Stimulated activated naive CD4-positive, alpha-beta T cell treated with Interleukin-2 at 50 U/mL for 16 hours (primary cell): ENCODE measurements around the gene GSK3A.

Experiments
- DNase-seq: peaks from one replicate; lab custom pipeline; 2025; lab: John Stamatoyannopoulos, UW

GSK3A gene

DNA sequence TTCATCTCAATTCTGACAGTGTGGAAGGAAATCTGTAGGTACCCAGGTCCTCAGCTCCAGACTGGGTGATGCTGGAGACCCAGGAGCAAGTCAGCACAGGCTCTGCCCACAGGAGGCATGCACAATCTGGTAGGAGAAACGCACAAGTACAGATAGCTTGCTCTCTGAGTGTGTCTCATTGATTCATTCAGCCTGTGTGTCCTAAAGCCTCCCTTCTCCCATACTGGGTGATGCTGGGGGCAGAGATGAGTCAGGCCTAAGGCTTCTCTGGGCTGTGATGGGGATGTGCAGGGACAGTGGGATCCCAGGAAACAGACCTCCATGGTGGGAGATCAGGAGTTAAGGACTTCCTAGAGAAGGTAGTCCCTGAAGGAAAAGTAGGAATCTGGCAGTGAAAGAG is 15.5 kb downstream of the GSK3A start:
- DNase-seq, result no peak

DNA sequence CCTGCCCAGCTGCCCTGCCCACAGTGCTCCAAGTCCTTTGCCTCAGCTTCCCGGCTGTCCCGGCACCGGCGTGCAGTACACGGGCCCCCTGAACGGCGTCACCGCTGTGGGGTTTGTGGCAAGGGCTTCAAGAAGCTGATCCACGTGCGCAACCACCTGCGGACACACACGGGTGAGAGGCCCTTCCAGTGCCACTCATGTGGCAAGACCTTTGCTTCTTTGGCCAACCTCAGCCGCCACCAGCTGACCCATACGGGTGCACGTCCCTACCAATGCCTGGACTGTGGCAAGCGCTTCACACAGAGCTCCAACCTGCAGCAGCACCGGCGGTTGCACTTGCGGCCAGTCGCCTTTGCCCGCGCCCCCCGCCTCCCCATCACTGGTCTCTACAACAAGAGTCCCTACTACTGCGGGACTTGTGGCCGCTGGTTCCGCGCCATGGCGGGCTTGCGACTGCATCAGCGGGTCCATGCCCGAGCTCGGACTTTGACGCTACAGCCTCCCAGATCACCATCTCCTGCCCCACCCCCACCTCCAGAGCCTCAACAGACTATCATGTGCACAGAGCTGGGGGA is 16.6 kb downstream of the GSK3A start:
- DNase-seq, result no peak

DNA sequence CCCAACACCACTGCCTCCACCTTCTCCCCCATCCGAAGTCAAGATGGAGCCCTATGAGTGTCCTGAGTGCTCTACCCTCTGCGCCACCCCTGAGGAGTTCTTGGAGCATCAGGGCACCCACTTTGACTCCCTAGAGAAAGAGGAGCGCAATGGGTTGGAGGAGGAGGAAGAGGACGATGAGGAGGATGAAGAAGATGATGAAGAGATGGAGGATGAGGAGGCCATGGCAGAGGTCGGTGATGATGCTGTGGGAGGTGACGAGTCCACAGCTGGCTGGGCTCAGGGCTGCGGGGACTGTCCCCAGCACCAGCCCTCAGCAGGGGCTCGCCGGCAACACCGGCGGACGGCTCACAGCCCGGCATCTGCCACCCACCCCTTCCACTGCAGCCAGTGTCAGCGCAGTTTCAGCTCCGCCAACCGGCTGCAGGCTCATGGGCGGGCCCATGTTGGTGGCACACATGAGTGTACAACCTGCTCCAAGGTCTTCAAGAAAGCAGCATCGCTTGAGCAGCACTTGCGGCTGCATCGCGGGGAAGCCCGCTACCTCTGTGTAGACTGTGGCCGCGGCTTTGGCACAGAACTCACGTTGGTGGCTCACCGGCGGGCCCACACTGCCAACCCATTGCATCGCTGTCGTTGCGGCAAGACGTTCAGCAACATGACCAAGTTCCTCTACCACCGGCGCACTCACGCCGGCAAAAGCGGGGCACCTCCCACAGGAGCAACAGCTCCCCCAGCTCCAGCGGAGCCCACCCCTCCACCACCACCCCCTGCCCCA is 17.3 kb downstream of the GSK3A start:
- no peak for DNase-seq

DNA sequence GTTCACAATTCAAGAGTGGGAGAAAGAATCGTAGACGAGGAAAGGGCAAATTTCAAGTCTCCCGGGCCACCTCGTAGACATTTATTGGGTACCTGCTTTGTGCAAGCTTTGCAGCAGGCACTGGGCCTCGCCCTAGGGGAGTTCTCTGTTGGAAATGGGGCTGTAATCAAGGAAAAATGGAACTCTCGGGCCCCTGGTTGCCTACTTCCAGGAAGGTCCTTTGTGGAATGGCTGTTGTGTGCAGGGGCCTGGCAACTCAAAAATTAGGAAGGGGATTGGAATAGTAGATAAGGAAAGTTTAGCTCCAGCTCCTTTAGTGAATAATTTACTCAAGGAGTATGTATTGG is 21.7 kb downstream of the GSK3A start:
- DNase-seq, result no peak

- peak; percentile 96 for DNase-seq
Measured at GRCh38 chr19:42219812-42220750, 22.3 kb downstream of the GSK3A start, which contains the start of gene ZNF526. Gene ZNF526 (plus strand): TSS chr19:42220312. CDS start chr19:42224404, 4,092 bp downstream.

DNA sequence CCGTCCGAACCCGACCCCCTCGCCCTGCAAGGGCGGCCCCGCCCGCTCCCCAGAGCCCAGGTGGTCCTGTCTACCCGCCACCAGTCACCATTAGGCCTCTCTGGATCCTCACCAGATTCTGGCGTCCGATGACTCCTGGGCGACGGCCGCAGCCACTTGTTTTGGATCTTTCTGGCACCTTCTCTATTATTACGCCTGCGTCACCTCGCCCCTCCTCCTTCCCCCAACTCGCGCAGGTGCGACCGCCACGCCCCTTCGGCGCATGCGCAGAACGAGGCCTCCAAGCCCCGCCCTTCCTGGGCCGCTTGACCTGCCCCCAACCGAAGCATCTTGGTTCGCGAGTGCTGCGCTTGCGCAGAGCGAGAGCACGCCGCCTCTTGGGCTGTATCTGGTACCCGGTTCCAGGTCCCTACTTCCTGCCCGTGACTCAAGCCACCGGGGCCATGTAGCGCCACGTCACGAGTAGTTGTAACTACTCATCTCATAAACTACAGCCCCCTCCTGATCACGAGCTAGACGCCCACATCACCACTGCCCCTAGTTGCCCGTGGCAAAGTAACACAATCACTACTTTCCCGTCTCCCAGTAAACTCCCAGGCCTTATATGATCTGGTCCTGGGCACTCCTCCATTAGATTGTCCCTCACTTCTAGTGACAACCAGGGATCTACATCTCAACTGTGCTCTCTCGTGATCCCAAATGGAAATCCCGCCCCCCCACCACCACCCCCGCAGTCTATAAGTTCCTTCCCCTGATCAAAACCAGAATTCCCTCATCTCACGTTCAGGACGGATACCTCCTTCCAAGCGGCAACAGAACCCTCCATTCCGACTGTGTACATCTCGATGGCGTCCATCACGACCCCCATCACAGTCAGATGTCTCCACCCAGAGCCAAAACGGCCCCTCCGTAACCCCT is 24.6 kb downstream of the GSK3A start, which contains the start of gene DEDD2:
DEDD2 (minus strand) TSS at position 158 of the 918 bp plus-strand sequence. CDS start 670 bp downstream, outside the sequence.
- peak; percentile 98 for DNase-seq

GRCh38 chr19:42216653-42217519 is 25.5 kb downstream of the GSK3A start:
- DNase-seq, result peak; percentile 25

GRCh38 chr19:42214810-42215485 is 27.5 kb downstream of the GSK3A start:
- no peak for DNase-seq

DNA sequence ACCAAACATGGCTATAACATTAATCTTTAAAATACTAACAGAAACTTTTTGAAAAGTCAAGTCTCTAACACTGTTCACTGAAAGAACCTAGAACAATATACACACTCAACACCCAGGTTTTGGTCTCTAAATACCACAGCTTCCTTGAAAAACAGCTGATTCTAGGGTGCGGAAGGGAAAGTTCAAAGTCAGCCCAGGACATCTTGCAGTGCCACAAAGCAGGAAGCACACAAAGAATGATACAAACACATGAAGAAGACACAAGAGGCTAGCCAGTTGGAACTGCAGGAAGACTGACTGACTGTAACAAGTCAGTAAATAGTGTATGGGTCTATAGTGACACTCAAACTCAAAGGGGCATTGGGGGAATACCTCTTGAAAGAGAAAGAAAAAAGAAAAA is 29.5 kb downstream of the GSK3A start:
- DNase-seq, result no peak

- no peak for DNase-seq
Measured at GRCh38 chr19:42208612-42209011, 33.8 kb downstream of the GSK3A start.

DNA sequence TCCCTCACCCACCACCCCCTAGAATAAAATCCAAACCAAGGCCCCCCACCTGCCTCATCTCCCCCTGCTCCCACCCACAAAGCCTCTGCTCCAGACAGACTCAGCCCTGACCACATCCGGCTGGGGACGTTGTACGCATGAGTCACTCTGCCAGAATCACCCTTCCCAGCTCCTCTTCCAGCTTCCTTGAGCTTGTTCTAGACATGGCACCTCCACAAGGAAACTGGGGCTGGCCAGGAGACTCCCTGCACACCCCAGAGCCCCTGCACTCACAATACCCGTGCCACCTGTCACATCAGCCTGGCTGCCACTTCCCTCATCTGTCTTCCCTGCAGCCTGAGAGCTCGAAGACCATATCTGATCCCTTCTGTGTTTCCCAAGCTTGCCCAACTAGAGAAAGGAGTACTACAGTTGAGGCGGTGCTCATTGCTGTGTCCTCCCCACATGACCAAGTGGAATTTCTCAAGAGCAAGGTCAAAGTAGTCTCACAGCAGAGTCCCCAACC is 34.6 kb downstream of the GSK3A start:
- DNase-seq, result peak; percentile 13

DNA sequence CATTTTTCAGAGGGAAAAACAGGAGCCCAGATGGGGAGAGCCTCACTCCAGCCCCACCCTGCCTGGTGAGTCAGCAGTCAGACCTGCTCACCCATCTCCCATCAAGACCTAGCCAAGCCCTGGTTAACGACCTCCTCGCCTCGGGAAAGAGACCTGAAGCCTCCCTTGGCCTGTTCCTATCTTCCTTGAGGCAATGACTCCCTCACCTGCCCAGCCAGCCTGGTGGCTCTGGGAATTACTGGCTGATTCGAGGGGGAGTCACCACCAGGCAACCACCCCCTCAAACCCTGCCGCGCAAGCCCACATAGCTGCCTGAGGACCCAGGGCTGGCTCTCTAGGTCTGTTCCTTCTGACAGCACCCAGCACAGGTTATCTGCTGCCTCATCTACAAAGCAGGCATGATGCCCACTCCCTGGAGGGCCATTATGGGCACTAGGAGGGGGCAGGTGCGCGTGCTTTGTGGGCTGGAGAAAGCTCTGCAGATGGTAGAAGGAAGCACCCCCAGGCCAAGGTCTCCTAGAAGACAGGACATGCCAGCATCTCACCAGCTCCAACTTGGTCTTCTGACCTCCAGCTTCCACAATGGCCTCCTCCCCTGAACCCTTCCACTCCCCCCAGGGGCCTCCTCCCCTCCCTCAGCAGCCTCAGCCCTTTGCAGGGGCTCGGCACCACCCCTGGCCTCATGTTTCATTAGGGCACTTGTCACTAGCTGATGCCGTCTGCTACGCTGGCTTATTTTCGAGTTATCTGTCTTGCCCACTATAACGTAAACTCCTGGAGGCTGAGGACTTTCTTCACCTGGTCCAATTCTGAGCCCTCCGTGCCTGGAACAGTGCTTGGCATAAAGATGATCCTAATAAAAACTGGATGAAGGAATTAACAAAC is 35.3 kb downstream of the GSK3A start:
- DNase-seq, result no peak

DNA sequence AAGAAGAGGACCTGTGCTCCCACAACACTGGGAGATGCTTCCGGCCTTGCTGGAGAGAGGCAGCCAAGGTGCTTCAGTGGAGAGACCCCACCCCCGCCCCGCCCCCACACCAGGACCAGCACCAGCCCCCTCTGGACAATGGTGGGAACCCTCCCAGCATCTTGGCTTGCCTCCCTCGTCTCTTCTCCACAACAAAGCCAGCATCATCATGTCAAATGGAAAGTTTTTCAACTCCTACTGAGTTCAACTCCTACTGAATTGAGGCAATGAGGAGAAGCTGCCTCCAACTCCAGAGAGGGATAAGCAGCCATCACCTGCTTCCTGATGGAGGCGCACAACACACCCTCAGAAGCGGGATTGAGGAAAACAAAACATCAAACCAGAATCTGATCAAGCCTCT is 37.7 kb downstream of the GSK3A start:
- DNase-seq, result no peak

DNA sequence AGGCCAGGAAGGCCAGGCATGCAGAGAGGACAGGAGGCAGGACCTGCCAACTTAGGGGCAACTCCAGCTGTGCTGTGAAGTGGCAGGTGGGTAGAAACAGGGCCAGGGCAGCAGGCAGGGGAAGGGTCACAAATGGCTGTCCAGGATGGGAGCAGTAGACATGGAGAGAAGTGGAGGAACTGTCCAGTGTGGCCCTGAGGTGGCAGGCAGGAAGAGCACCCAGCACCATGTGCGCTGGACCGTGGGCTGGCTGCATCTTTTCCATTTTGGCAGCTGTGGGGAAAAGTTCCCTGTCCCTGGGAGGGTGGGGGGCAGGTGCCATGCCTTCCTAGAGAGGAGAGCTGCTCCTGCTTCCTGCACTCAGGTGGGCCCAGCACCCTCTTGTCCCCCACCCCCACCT is 38.7 kb downstream of the GSK3A start:
- no peak for DNase-seq

DNA sequence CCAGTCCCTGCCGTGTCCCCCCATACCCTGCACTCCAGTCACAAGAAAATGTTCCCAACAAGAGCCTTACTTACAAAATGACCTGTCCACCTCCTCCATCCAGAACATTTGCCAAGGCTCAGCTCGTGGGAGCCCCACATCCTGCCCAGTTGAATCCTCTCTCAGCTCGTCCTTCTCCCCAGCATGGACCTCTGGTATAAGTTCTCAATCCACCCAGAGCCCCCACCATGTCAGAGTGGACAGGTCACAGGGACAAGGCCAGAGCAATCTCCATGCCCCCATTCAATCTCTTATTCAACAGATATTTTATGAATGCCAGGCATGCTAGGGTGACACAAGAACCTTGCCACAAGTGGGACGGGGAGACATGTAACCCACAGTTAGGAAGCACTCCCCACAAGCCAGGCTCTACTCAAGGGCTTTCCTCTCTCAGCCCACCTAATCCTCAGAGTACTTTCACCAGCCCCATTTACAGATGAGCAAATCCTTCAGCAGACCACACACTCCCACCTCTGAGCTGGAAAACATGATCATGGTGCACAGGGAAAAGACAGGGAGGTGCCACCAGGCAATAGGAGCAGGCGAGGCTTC is 40.0 kb downstream of the GSK3A start:
- no peak for DNase-seq

GRCh38 chr19:42201489-42202289 is 40.7 kb downstream of the GSK3A start:
- peak; percentile 37 for DNase-seq

GRCh38 chr19:42200116-42200715 is 42.2 kb downstream of the GSK3A start:
- DNase-seq, result no peak
